GM12878 (cell line): Measurements from ENCODE around the gene SBNO2.

Source experiments
- CBFB ChIP-seq: IDR thresholded peaks from 2 replicates; pipeline ENCODE4 v1.6.1; 2016; ENCODE audit warnings: antibody characterized with exemption, low read depth
- POLR2AphosphoS5 ChIP-seq: IDR thresholded peaks from 2 replicates; pipeline ENCODE4 v1.6.1; 2011; ENCODE audit warnings: mild to moderate bottlenecking, low read length, inconsistent platforms
- RAD51 ChIP-seq: fragments of 450-650 bp; IDR thresholded peaks from 2 replicates; pipeline ENCODE4 v1.6.1; 2016; ENCODE audit warnings: moderate library complexity, mild to moderate bottlenecking, inconsistent platforms
- SMC3 ChIP-seq: IDR thresholded peaks from 2 replicates; pipeline ENCODE4 v1.6.1; 2011; ENCODE audit warnings: low read length, improper control_type of control experiment, borderline replicate concordance
- SREBF1 ChIP-seq: IDR thresholded peaks from 2 replicates; pipeline ENCODE4 v1.6.1; 2012; ENCODE audit warnings: mild to moderate bottlenecking, low read length
- STAT1 ChIP-seq: fragments of 450-650 bp; conservative IDR thresholded peaks from 2 replicates; pipeline ENCODE4 v1.6.1; 2014; ENCODE audit warnings: antibody characterized with exemption, mild to moderate bottlenecking
- ZNF24 ChIP-seq: fragments of 450-650 bp; IDR thresholded peaks from 2 replicates; pipeline ENCODE4 v1.6.1; 2017; ENCODE audit warnings: antibody characterized with exemption, mild to moderate bottlenecking
- TF ChIP-seq, protein P1 (sequence below): IDR thresholded peaks from 2 replicates; pipeline ENCODE4 v1.6.1; 2012; ENCODE audit warnings: low read depth, low read length, improper control_type of control experiment
- TF ChIP-seq, protein P2 (sequence below), 3 experiments: IDR thresholded peaks in 2 of 3; conservative IDR thresholded peaks in 1 of 3; 2 replicates each; pipeline ENCODE4 v1.5.1; 2011; ENCODE audit warnings: low read depth in 3 of 3, low read length in 3 of 3, mild to moderate bottlenecking in 3 of 3, control low read depth in 2 of 3, moderate library complexity in 2 of 3, inconsistent platforms in 1 of 3, mixed read lengths in 1 of 3; ENCODE audit not compliant: control insufficient read depth in 2 of 3, insufficient read depth in 1 of 3; ENCODE audit errors: extremely low read depth in 1 of 3
- TF ChIP-seq, protein P3 (sequence below): fragments of 450-650 bp; IDR thresholded peaks from 2 replicates; pipeline ENCODE4 v1.6.1; 2017; ENCODE audit warnings: mild to moderate bottlenecking, moderate library complexity
- TF ChIP-seq, protein P4 (sequence below): fragments of 150-350 bp; IDR thresholded peaks from 2 replicates; pipeline ENCODE4 v1.6.1; 2016; ENCODE audit warnings: low read depth, low read length
- TF ChIP-seq, protein P5 (sequence below): IDR thresholded peaks from 2 replicates; pipeline ENCODE4 v1.6.1; 2012; ENCODE audit warnings: low read depth, low read length, improper control_type of control experiment

DNA sequence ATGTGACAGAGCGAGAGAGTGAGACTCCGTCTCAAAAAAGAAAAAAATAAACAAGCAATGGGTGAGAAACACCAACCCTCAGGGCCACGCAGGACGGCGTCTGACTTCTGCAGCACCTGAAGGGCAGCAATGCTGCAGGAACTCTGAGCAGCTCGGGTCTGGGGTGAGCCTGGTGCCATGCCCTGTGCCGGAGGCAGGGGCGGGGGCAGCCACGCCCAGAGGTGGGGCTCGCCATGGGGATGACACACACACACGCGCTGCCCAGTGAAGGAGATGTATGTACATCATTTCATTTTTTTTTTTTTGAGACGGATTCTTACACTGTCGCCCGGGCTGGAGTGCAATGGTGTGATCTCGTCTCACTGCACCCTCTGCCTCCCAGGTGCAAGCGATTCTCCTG, 46.0 kb downstream of the SBNO2 start:
- TF ChIP-seq, protein P1, sequence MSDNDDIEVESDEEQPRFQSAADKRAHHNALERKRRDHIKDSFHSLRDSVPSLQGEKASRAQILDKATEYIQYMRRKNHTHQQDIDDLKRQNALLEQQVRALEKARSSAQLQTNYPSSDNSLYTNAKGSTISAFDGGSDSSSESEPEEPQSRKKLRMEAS: no peak
- TF ChIP-seq, protein P2, sequence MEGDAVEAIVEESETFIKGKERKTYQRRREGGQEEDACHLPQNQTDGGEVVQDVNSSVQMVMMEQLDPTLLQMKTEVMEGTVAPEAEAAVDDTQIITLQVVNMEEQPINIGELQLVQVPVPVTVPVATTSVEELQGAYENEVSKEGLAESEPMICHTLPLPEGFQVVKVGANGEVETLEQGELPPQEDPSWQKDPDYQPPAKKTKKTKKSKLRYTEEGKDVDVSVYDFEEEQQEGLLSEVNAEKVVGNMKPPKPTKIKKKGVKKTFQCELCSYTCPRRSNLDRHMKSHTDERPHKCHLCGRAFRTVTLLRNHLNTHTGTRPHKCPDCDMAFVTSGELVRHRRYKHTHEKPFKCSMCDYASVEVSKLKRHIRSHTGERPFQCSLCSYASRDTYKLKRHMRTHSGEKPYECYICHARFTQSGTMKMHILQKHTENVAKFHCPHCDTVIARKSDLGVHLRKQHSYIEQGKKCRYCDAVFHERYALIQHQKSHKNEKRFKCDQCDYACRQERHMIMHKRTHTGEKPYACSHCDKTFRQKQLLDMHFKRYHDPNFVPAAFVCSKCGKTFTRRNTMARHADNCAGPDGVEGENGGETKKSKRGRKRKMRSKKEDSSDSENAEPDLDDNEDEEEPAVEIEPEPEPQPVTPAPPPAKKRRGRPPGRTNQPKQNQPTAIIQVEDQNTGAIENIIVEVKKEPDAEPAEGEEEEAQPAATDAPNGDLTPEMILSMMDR (IDR thresholded peaks at IDR 0.05 in 2 of 3, conservative IDR thresholded peaks at IDR 0.05 in 1 of 3; ENCODE audit: control insufficient read depth in 2 of 3, extremely low read depth in 1 of 3, insufficient read depth in 1 of 3, low read depth in 3 of 3, low read length in 3 of 3): no peak
- no peak for TF ChIP-seq STAT1
- no peak for TF ChIP-seq ZNF24
- TF ChIP-seq POLR2AphosphoS5: no peak
- TF ChIP-seq, protein P3, sequence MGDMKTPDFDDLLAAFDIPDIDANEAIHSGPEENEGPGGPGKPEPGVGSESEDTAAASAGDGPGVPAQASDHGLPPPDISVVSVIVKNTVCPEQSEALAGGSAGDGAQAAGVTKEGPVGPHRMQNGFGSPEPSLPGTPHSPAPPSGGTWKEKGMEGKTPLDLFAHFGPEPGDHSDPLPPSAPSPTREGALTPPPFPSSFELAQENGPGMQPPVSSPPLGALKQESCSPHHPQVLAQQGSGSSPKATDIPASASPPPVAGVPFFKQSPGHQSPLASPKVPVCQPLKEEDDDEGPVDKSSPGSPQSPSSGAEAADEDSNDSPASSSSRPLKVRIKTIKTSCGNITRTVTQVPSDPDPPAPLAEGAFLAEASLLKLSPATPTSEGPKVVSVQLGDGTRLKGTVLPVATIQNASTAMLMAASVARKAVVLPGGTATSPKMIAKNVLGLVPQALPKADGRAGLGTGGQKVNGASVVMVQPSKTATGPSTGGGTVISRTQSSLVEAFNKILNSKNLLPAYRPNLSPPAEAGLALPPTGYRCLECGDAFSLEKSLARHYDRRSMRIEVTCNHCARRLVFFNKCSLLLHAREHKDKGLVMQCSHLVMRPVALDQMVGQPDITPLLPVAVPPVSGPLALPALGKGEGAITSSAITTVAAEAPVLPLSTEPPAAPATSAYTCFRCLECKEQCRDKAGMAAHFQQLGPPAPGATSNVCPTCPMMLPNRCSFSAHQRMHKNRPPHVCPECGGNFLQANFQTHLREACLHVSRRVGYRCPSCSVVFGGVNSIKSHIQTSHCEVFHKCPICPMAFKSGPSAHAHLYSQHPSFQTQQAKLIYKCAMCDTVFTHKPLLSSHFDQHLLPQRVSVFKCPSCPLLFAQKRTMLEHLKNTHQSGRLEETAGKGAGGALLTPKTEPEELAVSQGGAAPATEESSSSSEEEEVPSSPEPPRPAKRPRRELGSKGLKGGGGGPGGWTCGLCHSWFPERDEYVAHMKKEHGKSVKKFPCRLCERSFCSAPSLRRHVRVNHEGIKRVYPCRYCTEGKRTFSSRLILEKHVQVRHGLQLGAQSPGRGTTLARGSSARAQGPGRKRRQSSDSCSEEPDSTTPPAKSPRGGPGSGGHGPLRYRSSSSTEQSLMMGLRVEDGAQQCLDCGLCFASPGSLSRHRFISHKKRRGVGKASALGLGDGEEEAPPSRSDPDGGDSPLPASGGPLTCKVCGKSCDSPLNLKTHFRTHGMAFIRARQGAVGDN: no peak
- no peak for TF ChIP-seq SREBF1
- TF ChIP-seq RAD51: no peak
- no peak for TF ChIP-seq SMC3
- TF ChIP-seq, protein P4, sequence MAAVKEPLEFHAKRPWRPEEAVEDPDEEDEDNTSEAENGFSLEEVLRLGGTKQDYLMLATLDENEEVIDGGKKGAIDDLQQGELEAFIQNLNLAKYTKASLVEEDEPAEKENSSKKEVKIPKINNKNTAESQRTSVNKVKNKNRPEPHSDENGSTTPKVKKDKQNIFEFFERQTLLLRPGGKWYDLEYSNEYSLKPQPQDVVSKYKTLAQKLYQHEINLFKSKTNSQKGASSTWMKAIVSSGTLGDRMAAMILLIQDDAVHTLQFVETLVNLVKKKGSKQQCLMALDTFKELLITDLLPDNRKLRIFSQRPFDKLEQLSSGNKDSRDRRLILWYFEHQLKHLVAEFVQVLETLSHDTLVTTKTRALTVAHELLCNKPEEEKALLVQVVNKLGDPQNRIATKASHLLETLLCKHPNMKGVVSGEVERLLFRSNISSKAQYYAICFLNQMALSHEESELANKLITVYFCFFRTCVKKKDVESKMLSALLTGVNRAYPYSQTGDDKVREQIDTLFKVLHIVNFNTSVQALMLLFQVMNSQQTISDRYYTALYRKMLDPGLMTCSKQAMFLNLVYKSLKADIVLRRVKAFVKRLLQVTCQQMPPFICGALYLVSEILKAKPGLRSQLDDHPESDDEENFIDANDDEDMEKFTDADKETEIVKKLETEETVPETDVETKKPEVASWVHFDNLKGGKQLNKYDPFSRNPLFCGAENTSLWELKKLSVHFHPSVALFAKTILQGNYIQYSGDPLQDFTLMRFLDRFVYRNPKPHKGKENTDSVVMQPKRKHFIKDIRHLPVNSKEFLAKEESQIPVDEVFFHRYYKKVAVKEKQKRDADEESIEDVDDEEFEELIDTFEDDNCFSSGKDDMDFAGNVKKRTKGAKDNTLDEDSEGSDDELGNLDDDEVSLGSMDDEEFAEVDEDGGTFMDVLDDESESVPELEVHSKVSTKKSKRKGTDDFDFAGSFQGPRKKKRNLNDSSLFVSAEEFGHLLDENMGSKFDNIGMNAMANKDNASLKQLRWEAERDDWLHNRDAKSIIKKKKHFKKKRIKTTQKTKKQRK: no peak
- no peak for TF ChIP-seq CBFB
- TF ChIP-seq, protein P5, sequence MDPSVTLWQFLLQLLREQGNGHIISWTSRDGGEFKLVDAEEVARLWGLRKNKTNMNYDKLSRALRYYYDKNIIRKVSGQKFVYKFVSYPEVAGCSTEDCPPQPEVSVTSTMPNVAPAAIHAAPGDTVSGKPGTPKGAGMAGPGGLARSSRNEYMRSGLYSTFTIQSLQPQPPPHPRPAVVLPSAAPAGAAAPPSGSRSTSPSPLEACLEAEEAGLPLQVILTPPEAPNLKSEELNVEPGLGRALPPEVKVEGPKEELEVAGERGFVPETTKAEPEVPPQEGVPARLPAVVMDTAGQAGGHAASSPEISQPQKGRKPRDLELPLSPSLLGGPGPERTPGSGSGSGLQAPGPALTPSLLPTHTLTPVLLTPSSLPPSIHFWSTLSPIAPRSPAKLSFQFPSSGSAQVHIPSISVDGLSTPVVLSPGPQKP: no peak
